ENCODE data around the gene CGB2.

The CGB2 gene

DNA sequence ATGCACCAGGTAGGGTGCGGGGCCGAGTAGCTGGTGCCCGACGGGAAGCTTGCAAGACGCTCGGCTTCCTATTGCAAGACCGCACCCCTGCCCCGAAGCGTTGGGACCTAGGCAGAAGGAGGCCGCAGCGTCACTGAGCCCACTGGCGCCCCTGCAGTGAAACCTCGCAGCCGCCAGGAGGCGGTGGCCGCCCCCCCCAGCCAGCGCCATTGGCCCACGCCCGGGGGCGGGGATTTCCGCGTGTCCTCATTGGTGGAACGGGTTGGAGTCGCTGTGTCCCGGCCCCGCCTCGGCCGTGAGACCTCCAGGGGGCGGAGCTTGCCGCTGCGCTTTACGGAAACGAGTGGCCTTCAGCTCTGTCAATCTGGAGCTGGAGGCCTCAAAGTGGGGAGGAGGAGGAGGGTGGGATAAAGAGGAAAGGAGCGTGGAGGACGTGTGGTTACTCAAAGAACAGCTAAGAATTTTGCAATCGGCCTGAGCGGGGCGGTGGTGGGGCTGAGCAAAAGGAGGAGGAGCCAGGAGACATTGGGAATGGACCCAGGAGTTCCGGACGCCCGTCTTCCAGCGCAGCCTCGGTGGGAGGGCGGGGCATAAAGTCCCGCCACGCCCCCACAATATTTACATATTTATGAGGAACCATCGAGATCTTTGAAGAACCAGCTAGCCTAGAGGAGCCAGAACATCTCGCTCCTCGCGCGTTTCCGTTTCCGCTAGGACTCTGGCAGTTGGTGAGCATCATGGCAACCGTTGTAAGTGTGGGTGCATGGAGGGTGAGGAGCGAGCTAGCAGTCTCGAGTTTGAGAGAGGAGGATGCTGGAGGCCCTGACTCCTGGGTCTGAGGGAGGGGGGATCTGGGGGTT lies 38.3 kb upstream of the CGB2 start, which contains the start of the genes GYS1 and RUVBL2:
Gene GYS1, minus strand, starts transcription at position 135 of the 860 bp plus-strand sequence. CDS start 197 bp downstream, outside the sequence.
Gene RUVBL2, plus strand, starts transcription at position 713 of the 860 bp plus-strand sequence. Its CDS starts 25 bp downstream, at position 738.
- Histone ChIP-seq H3K4me3 (ENCODE audit: low read length) (peak within 1 kb of the TSS; percentile 91), H3K4me1 (ENCODE audit: control insufficient read depth, insufficient read depth, low read length) (peaks cover 11% of the 10 kb centered on the region), H3K9ac (ENCODE audit: low read length) (peak within 1 kb of the TSS; percentile 77), H3K27me3 (ENCODE audit: control insufficient read depth, insufficient read depth, low read length) (no peaks in the 10 kb centered on the region), H3K27ac (ENCODE audit: low read depth, low read length) (peak within 1 kb of the TSS; percentile 95), H3K36me3 (ENCODE audit: control insufficient read depth, insufficient read depth, low read length) (peaks cover 9% of the 10 kb centered on the region)

DNA sequence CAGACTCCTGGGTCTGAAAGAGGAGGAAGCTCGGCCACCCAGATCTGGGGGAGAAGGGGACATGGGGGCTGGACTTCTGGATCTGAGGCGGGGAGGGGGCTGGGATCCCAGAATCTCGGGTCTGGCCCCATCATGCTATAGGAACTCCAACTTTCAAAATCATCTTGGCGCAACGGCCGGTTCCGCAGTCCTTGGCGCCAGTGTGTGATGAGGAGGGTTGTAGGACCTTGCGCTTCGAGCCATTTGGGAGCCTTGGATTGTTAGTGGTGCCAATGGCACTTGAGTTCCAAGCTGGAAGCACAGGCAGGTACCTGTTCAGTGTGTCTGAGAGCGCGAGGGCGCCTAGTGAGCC lies 37.7 kb upstream of the CGB2 start:
- peak overlapping the region; percentile 95 for H3K27ac ChIP-seq (ENCODE audit: low read depth, low read length)
- peak overlapping the region; percentile 19 for H3K9ac ChIP-seq (ENCODE audit: low read length)
- H3K36me3 ChIP-seq (ENCODE audit: control insufficient read depth, insufficient read depth, low read length): peaks cover 5% of the 10 kb centered on the region
- H3K4me3 ChIP-seq (ENCODE audit: low read length): peak overlapping the region; percentile 79
- no peaks in the 10 kb centered on the region for H3K27me3 ChIP-seq (ENCODE audit: control insufficient read depth, insufficient read depth, low read length)
- peaks cover 11% of the 10 kb centered on the region for H3K4me1 ChIP-seq (ENCODE audit: control insufficient read depth, insufficient read depth, low read length)

DNA sequence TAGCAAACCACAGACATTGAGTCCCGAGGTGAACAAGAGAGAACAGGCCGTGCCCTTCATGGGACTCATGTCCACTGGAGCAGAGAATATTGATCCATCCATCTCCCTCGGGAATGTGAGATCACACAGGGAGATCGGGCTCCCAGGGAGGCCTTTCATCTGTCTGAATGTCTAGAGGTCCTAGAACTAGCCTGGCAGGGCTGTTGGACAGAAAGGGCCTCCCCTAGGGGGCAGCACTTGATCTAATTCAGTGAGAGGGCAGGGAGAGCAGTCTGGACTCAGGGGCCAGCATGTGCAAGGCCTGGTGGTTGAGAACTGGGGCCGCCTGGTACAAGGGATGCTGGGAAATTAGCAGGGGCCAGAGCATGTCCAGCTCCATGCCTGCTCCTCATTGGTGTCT lies 33.7 kb upstream of the CGB2 start:
- Histone ChIP-seq H3K9ac (ENCODE audit: low read length) (no peak overlapping the region), H3K27ac (ENCODE audit: low read depth, low read length) (no peak overlapping the region), H3K4me3 (ENCODE audit: low read length) (no peak overlapping the region), H3K27me3 (ENCODE audit: control insufficient read depth, insufficient read depth, low read length) (no peaks in the 10 kb centered on the region), H3K36me3 (ENCODE audit: control insufficient read depth, insufficient read depth, low read length) (no peaks in the 10 kb centered on the region), H3K4me1 (ENCODE audit: control insufficient read depth, insufficient read depth, low read length) (peaks cover 3% of the 10 kb centered on the region)

DNA sequence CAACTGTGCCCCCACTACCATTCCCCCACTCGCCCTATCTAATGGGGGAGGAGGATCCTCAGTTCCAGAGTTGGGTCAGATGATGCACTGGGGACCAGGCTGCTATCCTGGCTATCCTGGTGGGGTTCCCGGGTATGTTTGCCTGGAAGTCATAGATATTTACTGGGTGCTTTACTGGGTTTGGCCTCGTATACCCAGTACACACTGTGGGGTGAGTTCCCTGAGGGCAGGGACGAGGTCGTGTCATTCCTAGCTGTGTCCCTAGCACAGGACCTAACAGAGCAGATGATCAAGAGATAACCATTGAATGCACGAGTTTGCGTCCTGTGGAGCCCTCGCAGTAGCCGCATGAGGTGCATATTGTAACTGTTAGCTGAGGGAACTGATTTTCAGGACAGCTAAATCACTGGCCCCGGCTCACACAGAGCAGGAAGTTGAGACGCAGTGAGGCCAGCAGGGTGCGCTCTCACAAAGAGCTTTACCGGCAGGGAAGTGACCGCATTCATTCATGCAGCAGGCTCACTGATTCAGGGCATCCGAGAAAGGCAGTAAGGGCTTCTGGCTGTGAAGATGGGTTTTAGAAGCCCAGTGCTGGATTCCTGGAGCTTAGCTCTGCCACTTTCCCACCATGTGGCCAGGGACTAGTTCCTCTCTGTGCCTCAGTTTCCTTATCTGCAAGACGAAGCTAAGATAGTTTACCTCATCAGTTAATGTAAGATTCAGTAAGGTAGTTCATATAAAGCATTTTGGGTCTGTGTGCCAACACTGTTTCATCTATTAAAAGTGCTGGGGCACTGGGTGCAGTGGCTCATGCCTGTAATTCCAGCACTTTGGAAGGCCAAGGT lies 32.0 kb upstream of the CGB2 start:
- Histone ChIP-seq H3K9ac (ENCODE audit: low read length) (no peak overlapping the region), H3K4me1 (ENCODE audit: control insufficient read depth, insufficient read depth, low read length) (no peaks in the 10 kb centered on the region), H3K27me3 (ENCODE audit: control insufficient read depth, insufficient read depth, low read length) (no peaks in the 10 kb centered on the region), H3K4me3 (ENCODE audit: low read length) (no peak overlapping the region), H3K36me3 (ENCODE audit: control insufficient read depth, insufficient read depth, low read length) (no peaks in the 10 kb centered on the region), H3K27ac (ENCODE audit: low read depth, low read length) (no peak overlapping the region)

DNA sequence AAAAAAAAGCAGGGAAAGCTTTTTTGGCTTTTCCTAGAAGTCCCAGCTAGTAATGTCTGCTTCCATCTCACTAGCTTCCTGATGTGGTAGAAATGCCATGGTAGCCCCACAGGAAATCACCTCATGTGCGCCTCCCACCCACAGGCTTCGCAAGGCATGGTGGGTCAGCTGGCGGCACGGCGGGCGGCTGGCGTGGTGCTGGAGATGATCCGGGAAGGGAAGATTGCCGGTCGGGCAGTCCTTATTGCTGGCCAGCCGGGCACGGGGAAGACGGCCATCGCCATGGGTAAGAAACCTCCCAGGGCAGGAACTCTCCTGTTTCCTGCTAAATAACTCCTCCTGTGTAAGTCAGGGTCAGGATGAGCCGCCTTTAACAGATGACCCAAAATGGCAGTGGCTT lies 27.6 kb upstream of the CGB2 start:
- H3K4me1 ChIP-seq (ENCODE audit: control insufficient read depth, insufficient read depth, low read length): no peaks in the 10 kb centered on the region
- no peak overlapping the region for H3K9ac ChIP-seq (ENCODE audit: low read length)
- no peak overlapping the region for H3K27ac ChIP-seq (ENCODE audit: low read depth, low read length)
- no peak overlapping the region for H3K4me3 ChIP-seq (ENCODE audit: low read length)
- peaks cover 19% of the 10 kb centered on the region for H3K36me3 ChIP-seq (ENCODE audit: control insufficient read depth, insufficient read depth, low read length)
- H3K27me3 ChIP-seq (ENCODE audit: control insufficient read depth, insufficient read depth, low read length): no peaks in the 10 kb centered on the region

DNA sequence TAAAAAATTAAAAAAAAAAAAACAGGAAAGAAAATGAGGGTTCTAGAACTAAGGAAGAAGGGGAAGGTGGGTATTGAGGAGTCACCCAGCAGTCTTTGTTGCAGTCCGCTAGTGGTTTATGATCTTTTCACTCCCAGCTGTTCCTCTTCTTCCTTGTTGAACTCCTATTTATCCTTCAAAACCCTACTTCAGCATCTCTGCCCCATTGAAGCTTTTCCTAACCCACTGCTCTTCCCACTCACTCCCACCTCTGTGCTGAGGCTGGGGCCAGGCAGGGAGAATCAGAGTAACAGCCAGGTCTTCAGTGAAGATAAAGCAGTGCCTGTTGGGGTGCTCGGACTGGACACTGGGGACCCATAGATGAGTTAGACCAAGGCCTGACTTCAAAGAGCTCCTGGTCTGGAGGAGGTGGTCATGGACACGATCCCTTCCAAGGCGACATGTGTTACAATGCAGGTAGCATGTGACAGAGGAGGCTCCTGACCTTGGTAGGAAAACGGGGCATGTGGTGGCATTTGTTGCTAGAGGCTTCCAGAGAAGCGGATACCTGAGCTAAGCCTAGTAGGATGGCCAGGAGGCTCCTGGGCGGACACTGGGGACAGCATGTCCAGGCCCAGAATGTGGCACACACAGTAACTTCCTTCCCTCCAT lies 26.6 kb upstream of the CGB2 start:
- no peaks in the 10 kb centered on the region for H3K4me1 ChIP-seq (ENCODE audit: control insufficient read depth, insufficient read depth, low read length)
- peaks cover 24% of the 10 kb centered on the region for H3K36me3 ChIP-seq (ENCODE audit: control insufficient read depth, insufficient read depth, low read length)
- H3K27ac ChIP-seq (ENCODE audit: low read depth, low read length): no peak overlapping the region
- H3K27me3 ChIP-seq (ENCODE audit: control insufficient read depth, insufficient read depth, low read length): no peaks in the 10 kb centered on the region
- no peak overlapping the region for H3K4me3 ChIP-seq (ENCODE audit: low read length)
- no peak overlapping the region for H3K9ac ChIP-seq (ENCODE audit: low read length)

DNA sequence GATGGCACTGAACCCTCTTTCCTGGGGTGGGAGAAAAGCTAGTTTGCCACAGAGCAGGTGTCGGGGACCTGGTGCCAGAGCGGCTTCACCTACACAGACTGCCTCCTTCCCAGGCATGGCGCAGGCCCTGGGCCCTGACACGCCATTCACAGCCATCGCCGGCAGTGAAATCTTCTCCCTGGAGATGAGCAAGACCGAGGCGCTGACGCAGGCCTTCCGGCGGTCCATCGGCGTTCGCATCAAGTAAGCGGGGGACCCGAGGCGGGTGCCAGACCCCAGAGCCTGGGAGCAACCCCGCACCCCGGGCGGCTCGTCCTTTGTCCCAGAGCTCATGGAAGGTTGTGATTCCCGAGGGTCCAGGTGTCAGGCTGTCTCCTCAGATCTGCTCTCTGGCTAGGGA lies 24.8 kb upstream of the CGB2 start:
- Histone ChIP-seq H3K9ac (ENCODE audit: low read length) (no peak overlapping the region), H3K4me3 (ENCODE audit: low read length) (no peak overlapping the region), H3K4me1 (ENCODE audit: control insufficient read depth, insufficient read depth, low read length) (no peaks in the 10 kb centered on the region), H3K27me3 (ENCODE audit: control insufficient read depth, insufficient read depth, low read length) (no peaks in the 10 kb centered on the region), H3K27ac (ENCODE audit: low read depth, low read length) (no peak overlapping the region), H3K36me3 (ENCODE audit: control insufficient read depth, insufficient read depth, low read length) (peaks cover 30% of the 10 kb centered on the region)

DNA sequence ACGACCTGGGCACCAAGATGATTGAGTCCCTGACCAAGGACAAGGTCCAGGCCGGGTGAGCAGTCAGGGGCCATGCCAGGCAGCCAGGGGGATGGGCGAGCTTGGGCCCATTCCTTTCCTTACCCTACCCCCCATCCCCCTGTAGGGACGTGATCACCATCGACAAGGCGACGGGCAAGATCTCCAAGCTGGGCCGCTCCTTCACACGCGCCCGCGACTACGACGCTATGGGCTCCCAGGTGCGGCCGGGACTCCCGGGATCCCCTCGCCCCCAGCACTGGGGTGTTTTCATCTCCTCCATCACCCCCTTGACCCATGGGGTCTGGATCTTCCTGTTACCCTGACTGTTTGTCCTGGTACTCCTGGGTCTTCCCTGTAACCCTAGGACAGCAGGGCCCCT lies 21.9 kb upstream of the CGB2 start:
- Histone ChIP-seq H3K27me3 (ENCODE audit: control insufficient read depth, insufficient read depth, low read length) (no peaks in the 10 kb centered on the region), H3K4me1 (ENCODE audit: control insufficient read depth, insufficient read depth, low read length) (no peaks in the 10 kb centered on the region), H3K9ac (ENCODE audit: low read length) (no peak overlapping the region), H3K27ac (ENCODE audit: low read depth, low read length) (no peak overlapping the region), H3K4me3 (ENCODE audit: low read length) (no peak overlapping the region), H3K36me3 (ENCODE audit: control insufficient read depth, insufficient read depth, low read length) (peaks cover 36% of the 10 kb centered on the region)

DNA sequence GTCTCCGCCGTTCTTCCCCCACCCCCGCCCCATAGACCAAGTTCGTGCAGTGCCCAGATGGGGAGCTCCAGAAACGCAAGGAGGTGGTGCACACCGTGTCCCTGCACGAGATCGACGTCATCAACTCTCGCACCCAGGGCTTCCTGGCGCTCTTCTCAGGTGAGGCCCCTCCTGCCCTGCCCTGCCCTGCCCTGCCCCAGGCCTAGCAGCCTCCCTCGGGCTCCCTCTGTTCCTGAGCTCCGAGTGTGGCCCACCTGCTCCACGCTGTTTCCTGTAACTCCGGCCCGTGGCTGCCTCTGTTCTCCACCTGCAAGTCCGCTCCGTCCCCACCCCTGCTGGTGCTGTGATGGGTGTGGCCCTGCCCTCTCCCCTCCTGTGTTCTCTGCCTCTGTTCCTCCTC lies 21.2 kb upstream of the CGB2 start:
- peaks cover 36% of the 10 kb centered on the region for H3K36me3 ChIP-seq (ENCODE audit: control insufficient read depth, insufficient read depth, low read length)
- no peak overlapping the region for H3K9ac ChIP-seq (ENCODE audit: low read length)
- H3K27me3 ChIP-seq (ENCODE audit: control insufficient read depth, insufficient read depth, low read length): no peaks in the 10 kb centered on the region
- no peak overlapping the region for H3K4me3 ChIP-seq (ENCODE audit: low read length)
- H3K27ac ChIP-seq (ENCODE audit: low read depth, low read length): no peak overlapping the region
- no peaks in the 10 kb centered on the region for H3K4me1 ChIP-seq (ENCODE audit: control insufficient read depth, insufficient read depth, low read length)

DNA sequence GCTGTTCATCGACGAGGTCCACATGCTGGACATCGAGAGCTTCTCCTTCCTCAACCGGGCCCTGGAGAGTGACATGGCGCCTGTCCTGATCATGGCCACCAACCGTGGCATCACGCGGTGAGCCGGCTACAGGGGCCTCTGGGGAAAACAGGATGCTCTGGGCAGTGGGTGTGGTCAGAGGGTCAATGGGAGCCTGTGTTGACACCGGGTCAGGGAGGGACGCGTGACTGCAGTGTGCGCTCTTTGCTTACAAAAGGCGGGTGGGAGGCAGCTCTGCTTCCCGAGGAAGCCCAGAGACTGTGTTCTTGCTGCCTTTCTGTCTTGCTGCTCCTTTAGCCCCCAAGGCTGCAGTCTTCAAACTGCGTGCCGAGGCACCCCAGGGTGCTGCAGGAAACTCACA lies 20.5 kb upstream of the CGB2 start:
- H3K4me3 ChIP-seq (ENCODE audit: low read length): no peak overlapping the region
- H3K27me3 ChIP-seq (ENCODE audit: control insufficient read depth, insufficient read depth, low read length): no peaks in the 10 kb centered on the region
- peaks cover 35% of the 10 kb centered on the region for H3K36me3 ChIP-seq (ENCODE audit: control insufficient read depth, insufficient read depth, low read length)
- H3K27ac ChIP-seq (ENCODE audit: low read depth, low read length): no peak overlapping the region
- no peak overlapping the region for H3K9ac ChIP-seq (ENCODE audit: low read length)
- no peaks in the 10 kb centered on the region for H3K4me1 ChIP-seq (ENCODE audit: control insufficient read depth, insufficient read depth, low read length)

DNA sequence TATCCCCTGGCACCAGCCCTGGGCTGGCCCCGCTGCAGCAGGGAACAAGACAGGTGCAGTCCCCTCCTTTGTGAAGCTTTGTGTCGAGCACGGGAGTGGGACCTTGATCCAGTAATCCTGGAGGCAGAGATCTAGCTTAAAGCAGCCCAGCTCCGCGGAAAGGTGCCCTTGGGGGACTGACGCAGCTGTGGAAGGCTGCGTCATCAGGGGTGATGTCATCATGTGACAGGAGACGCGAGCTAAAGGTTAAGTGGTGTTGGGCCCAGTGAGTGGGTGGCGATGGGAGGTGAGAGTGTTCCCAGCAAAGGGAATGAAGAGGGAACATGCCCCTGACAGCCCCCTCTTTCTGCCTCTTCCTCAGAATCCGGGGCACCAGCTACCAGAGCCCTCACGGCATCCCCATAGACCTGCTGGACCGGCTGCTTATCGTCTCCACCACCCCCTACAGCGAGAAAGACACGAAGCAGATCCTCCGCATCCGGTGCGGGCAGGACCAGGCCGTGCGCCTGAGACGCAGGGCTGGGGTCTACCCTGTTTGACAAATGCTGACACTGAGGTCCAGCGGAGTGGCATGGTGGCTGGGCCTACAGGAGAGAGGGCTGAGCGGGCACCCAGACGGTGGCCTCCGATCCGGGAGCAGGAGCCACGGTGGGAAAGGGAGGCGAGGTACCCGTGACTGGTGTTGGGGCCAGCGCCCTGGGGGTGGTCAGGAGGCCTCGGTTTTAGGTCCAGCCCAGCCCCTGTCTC lies 17.4 kb upstream of the CGB2 start:
- peaks cover 24% of the 10 kb centered on the region for H3K36me3 ChIP-seq (ENCODE audit: control insufficient read depth, insufficient read depth, low read length)
- H3K27ac ChIP-seq (ENCODE audit: low read depth, low read length): no peak overlapping the region

DNA sequence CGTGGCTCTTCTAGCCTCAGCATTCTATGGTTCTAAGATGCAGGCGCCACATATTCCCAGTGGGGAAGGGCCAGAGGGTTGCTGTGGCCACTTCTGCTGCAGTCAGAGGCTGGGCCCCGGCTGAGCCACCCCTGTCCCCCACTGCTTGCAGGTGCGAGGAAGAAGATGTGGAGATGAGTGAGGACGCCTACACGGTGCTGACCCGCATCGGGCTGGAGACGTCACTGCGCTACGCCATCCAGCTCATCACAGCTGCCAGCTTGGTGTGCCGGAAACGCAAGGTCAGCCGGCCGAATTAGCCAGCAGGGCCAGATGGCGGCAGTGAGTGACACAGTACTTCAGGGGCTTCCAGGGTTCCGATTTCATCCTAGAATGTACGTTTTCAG lies 16.8 kb upstream of the CGB2 start:
- H3K9ac ChIP-seq (ENCODE audit: low read length): no peak overlapping the region
- H3K4me3 ChIP-seq (ENCODE audit: low read length): no peak overlapping the region
- H3K27ac ChIP-seq (ENCODE audit: low read depth, low read length): no peak overlapping the region
- peaks cover 6% of the 10 kb centered on the region for H3K27me3 ChIP-seq (ENCODE audit: control insufficient read depth, insufficient read depth, low read length)
- H3K4me1 ChIP-seq (ENCODE audit: control insufficient read depth, insufficient read depth, low read length): peaks cover 2% of the 10 kb centered on the region
- H3K36me3 ChIP-seq (ENCODE audit: control insufficient read depth, insufficient read depth, low read length): peaks cover 20% of the 10 kb centered on the region

More for the DNA sequence above, 17.4 kb upstream of the CGB2 start:
- peaks cover 2% of the 10 kb centered on the region for H3K4me1 ChIP-seq (ENCODE audit: control insufficient read depth, insufficient read depth, low read length)
- no peak overlapping the region for H3K9ac ChIP-seq (ENCODE audit: low read length)
- H3K27me3 ChIP-seq (ENCODE audit: control insufficient read depth, insufficient read depth, low read length): peaks cover 3% of the 10 kb centered on the region
- no peak overlapping the region for H3K4me3 ChIP-seq (ENCODE audit: low read length)

Data from rectal smooth muscle tissue (tissue), 1 donor.